Measurements from ENCODE around the gene RNF220. TPM values are rescaled to one million over a fixed set of nuclear protein-coding genes. Genes with fewer than 3 reads are reported as not detected.

Gene RNF220
- polyA plus RNA-seq, 1 donor from 2014 or later: 142 TPM

DNA sequence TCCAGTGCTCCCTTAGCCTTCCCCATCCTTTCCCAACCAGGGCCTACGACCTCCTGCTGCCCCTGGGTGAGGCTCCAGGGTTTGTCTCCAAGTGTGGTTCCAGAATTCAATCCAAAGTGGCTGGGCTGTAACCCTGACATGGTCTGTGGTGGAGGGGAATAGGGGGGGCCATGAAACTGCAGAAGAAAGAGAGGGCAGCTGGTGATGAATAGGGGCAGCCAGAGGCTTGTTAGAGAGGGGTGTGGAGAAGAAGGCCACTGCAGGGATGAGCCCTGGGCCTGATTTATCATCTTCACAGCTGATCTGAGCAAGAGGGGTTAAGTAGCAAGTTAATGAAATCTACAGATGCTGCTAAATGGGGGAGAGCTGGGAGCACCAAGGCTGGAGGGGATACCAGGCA lies 37.1 kb upstream of the RNF220 start:
- Histone ChIP-seq H3K79me2 (replicated peaks; ENCODE audit: insufficient read depth, low read length) (no peaks in the 10 kb centered on the region), H3K4me3 (ENCODE audit: low read length) (no peak overlapping the region), H4K20me1 (ENCODE audit: insufficient read depth) (no peaks in the 10 kb centered on the region), H3K4me2 (ENCODE audit: low read length) (no peak overlapping the region), H3K9ac (ENCODE audit: low read length) (no peak overlapping the region), H3K36me3 (ENCODE audit: insufficient read depth, low read length) (no peaks in the 10 kb centered on the region), H3K27me3 (ENCODE audit: insufficient read depth, low read depth, low read length) (no peaks in the 10 kb centered on the region), H3K27ac (ENCODE audit: low read length) (no peak overlapping the region), H3K9me2 (ENCODE audit: insufficient read depth, low read length) (no peaks in the 10 kb centered on the region), H2AFZ (ENCODE audit: low read depth, low read length) (no peak overlapping the region), H3K9me3 (ENCODE audit: low read length) (no peaks in the 10 kb centered on the region), H3F3A (ENCODE audit: insufficient read depth, low read length, poor library complexity, severe bottlenecking) (no peaks in the 10 kb centered on the region)
- TF ChIP-seq TAF1 (IDR thresholded peaks at IDR 0.05; ENCODE audit: low read depth) (no peak), EZH2 (IDR thresholded peaks at IDR 0.05; ENCODE audit: borderline replicate concordance, insufficient read depth, low read length, poor library complexity, severe bottlenecking) (no peak), EP300 (conservative IDR thresholded peaks at IDR 0.05; ENCODE audit: poor library complexity, severe bottlenecking) (no peak), MXI1 (conservative IDR thresholded peaks at IDR 0.05; ENCODE audit: poor library complexity, severe bottlenecking) (no peak), RAD21 (conservative IDR thresholded peaks at IDR 0.05) (no peak), SMC3 (conservative IDR thresholded peaks at IDR 0.05; ENCODE audit: poor library complexity) (no peak), POLR2AphosphoS5 (IDR thresholded peaks at IDR 0.05) (no peak)
- TF ChIP-seq, protein P1, sequence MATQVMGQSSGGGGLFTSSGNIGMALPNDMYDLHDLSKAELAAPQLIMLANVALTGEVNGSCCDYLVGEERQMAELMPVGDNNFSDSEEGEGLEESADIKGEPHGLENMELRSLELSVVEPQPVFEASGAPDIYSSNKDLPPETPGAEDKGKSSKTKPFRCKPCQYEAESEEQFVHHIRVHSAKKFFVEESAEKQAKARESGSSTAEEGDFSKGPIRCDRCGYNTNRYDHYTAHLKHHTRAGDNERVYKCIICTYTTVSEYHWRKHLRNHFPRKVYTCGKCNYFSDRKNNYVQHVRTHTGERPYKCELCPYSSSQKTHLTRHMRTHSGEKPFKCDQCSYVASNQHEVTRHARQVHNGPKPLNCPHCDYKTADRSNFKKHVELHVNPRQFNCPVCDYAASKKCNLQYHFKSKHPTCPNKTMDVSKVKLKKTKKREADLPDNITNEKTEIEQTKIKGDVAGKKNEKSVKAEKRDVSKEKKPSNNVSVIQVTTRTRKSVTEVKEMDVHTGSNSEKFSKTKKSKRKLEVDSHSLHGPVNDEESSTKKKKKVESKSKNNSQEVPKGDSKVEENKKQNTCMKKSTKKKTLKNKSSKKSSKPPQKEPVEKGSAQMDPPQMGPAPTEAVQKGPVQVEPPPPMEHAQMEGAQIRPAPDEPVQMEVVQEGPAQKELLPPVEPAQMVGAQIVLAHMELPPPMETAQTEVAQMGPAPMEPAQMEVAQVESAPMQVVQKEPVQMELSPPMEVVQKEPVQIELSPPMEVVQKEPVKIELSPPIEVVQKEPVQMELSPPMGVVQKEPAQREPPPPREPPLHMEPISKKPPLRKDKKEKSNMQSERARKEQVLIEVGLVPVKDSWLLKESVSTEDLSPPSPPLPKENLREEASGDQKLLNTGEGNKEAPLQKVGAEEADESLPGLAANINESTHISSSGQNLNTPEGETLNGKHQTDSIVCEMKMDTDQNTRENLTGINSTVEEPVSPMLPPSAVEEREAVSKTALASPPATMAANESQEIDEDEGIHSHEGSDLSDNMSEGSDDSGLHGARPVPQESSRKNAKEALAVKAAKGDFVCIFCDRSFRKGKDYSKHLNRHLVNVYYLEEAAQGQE (IDR thresholded peaks at IDR 0.05; ENCODE audit: borderline replicate concordance): no peak
- TF ChIP-seq, protein P2, sequence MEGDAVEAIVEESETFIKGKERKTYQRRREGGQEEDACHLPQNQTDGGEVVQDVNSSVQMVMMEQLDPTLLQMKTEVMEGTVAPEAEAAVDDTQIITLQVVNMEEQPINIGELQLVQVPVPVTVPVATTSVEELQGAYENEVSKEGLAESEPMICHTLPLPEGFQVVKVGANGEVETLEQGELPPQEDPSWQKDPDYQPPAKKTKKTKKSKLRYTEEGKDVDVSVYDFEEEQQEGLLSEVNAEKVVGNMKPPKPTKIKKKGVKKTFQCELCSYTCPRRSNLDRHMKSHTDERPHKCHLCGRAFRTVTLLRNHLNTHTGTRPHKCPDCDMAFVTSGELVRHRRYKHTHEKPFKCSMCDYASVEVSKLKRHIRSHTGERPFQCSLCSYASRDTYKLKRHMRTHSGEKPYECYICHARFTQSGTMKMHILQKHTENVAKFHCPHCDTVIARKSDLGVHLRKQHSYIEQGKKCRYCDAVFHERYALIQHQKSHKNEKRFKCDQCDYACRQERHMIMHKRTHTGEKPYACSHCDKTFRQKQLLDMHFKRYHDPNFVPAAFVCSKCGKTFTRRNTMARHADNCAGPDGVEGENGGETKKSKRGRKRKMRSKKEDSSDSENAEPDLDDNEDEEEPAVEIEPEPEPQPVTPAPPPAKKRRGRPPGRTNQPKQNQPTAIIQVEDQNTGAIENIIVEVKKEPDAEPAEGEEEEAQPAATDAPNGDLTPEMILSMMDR (IDR thresholded peaks at IDR 0.05; ENCODE audit: poor library complexity, severe bottlenecking): no peak

- H3K36me3 ChIP-seq (ENCODE audit: insufficient read depth, low read length): no peaks in the 10 kb centered on the region
- no peaks in the 10 kb centered on the region for H3F3A ChIP-seq (ENCODE audit: insufficient read depth, low read length, poor library complexity, severe bottlenecking)
- no peaks in the 10 kb centered on the region for H3K9me3 ChIP-seq (ENCODE audit: low read length)
- no peak overlapping the region for H3K27ac ChIP-seq (ENCODE audit: low read length)
- H3K9me2 ChIP-seq (ENCODE audit: insufficient read depth, low read length): no peaks in the 10 kb centered on the region
- no peaks in the 10 kb centered on the region for H3K79me2 ChIP-seq (replicated peaks; ENCODE audit: insufficient read depth, low read length)
- no peak for TF ChIP-seq EP300 (conservative IDR thresholded peaks at IDR 0.05; ENCODE audit: poor library complexity, severe bottlenecking)
- no peak for TF ChIP-seq POLR2AphosphoS5 (IDR thresholded peaks at IDR 0.05)
- no peak for TF ChIP-seq RAD21 (conservative IDR thresholded peaks at IDR 0.05)
- no peak for TF ChIP-seq SMC3 (conservative IDR thresholded peaks at IDR 0.05; ENCODE audit: poor library complexity)
- TF ChIP-seq, protein P2 (IDR thresholded peaks at IDR 0.05; ENCODE audit: poor library complexity, severe bottlenecking): no peak
- TF ChIP-seq MXI1 (conservative IDR thresholded peaks at IDR 0.05; ENCODE audit: poor library complexity, severe bottlenecking): no peak
- TF ChIP-seq EZH2 (IDR thresholded peaks at IDR 0.05; ENCODE audit: borderline replicate concordance, insufficient read depth, low read length, poor library complexity, severe bottlenecking): no peak
- TF ChIP-seq, protein P1 (IDR thresholded peaks at IDR 0.05; ENCODE audit: borderline replicate concordance): no peak
- no peak for TF ChIP-seq TAF1 (IDR thresholded peaks at IDR 0.05; ENCODE audit: low read depth)
- no peak overlapping the region for H3K4me3 ChIP-seq (ENCODE audit: low read length)
- H4K20me1 ChIP-seq (ENCODE audit: insufficient read depth): no peaks in the 10 kb centered on the region
- H2AFZ ChIP-seq (ENCODE audit: low read depth, low read length): no peak overlapping the region
- no peak overlapping the region for H3K4me2 ChIP-seq (ENCODE audit: low read length)
- no peak overlapping the region for H3K9ac ChIP-seq (ENCODE audit: low read length)
- no peaks in the 10 kb centered on the region for H3K27me3 ChIP-seq (ENCODE audit: insufficient read depth, low read depth, low read length)
Measured at GRCh38 chr1:44368471-44369151, 36.4 kb upstream of the RNF220 start.
